Measurements from ENCODE around the gene C12orf43.
A peak's percentile ranks its signal among the peaks of the same experiment; 100 is the strongest.

The C12orf43 gene

GRCh38 chr12:121017966-121018491 lies 1.7 kb upstream of the C12orf43 start:
- H3K36me3 ChIP-seq (ENCODE audit: insufficient read depth, low read length): no peaks in the 10 kb centered on the region
- no peaks in the 10 kb centered on the region for H3K4me1 ChIP-seq (ENCODE audit: insufficient read depth, low read length)
- no peaks in the 10 kb centered on the region for H3K9me3 ChIP-seq (ENCODE audit: control insufficient read depth, insufficient read depth, low read length)
- no peak overlapping the region for H3K9ac ChIP-seq (ENCODE audit: low read depth, low read length)

GRCh38 chr12:121013715-121014114 lies 2.6 kb downstream of the C12orf43 start:
- H3K4me1 ChIP-seq (ENCODE audit: insufficient read depth, low read length): no peaks in the 10 kb centered on the region
- H3K9ac ChIP-seq (ENCODE audit: low read depth, low read length): no peak overlapping the region
- peaks cover 5% of the 10 kb centered on the region; the same call in 1 of the 2 replicates for H3K36me3 ChIP-seq (ENCODE audit: insufficient read depth, low read length)
- no peaks in the 10 kb centered on the region for H3K9me3 ChIP-seq (ENCODE audit: control insufficient read depth, insufficient read depth, low read length)

GRCh38 chr12:121011820-121012219 lies 4.5 kb downstream of the C12orf43 start:
- H3K9me3 ChIP-seq (ENCODE audit: control insufficient read depth, insufficient read depth, low read length): no peaks in the 10 kb centered on the region
- peaks cover 5% of the 10 kb centered on the region; the same call in 1 of the 2 replicates for H3K36me3 ChIP-seq (ENCODE audit: insufficient read depth, low read length)
- H3K4me1 ChIP-seq (ENCODE audit: insufficient read depth, low read length): no peaks in the 10 kb centered on the region
- no peak overlapping the region for H3K9ac ChIP-seq (ENCODE audit: low read depth, low read length)

GRCh38 chr12:121010860-121011259 lies 5.4 kb downstream of the C12orf43 start:
- Histone ChIP-seq H3K9ac (ENCODE audit: low read depth, low read length) (no peak overlapping the region), H3K9me3 (ENCODE audit: control insufficient read depth, insufficient read depth, low read length) (no peaks in the 10 kb centered on the region), H3K36me3 (ENCODE audit: insufficient read depth, low read length) (peaks cover 5% of the 10 kb centered on the region; the same call in 1 of the 2 replicates), H3K4me1 (ENCODE audit: insufficient read depth, low read length) (no peaks in the 10 kb centered on the region)

- Histone ChIP-seq H3K36me3 (ENCODE audit: insufficient read depth, low read length) (peaks cover 5% of the 10 kb centered on the region; the same call in 1 of the 2 replicates), H3K4me1 (ENCODE audit: insufficient read depth, low read length) (no peaks in the 10 kb centered on the region), H3K9ac (ENCODE audit: low read depth, low read length) (no peak overlapping the region), H3K9me3 (ENCODE audit: control insufficient read depth, insufficient read depth, low read length) (no peaks in the 10 kb centered on the region)
Observed at GRCh38 chr12:121009741-121010140, 6.5 kb downstream of the C12orf43 start.

- no peak overlapping the region for H3K9ac ChIP-seq (ENCODE audit: low read depth, low read length)
- H3K9me3 ChIP-seq (ENCODE audit: control insufficient read depth, insufficient read depth, low read length): no peaks in the 10 kb centered on the region
- no peaks in the 10 kb centered on the region for H3K4me1 ChIP-seq (ENCODE audit: insufficient read depth, low read length)
- H3K36me3 ChIP-seq (ENCODE audit: insufficient read depth, low read length): peaks cover 12% of the 10 kb centered on the region
Observed at GRCh38 chr12:121008347-121009098, 7.8 kb downstream of the C12orf43 start.

- Histone ChIP-seq H3K36me3 (ENCODE audit: insufficient read depth, low read length) (peaks cover 16% of the 10 kb centered on the region), H3K9ac (ENCODE audit: low read depth, low read length) (no peak overlapping the region), H3K9me3 (ENCODE audit: control insufficient read depth, insufficient read depth, low read length) (no peaks in the 10 kb centered on the region), H3K4me1 (ENCODE audit: insufficient read depth, low read length) (no peaks in the 10 kb centered on the region)
Observed at GRCh38 chr12:121005346-121005815, 10.9 kb downstream of the C12orf43 start.

- H3K9ac ChIP-seq (ENCODE audit: low read depth, low read length): no peak overlapping the region
- peaks cover 13% of the 10 kb centered on the region for H3K36me3 ChIP-seq (ENCODE audit: insufficient read depth, low read length)
- no peaks in the 10 kb centered on the region for H3K4me1 ChIP-seq (ENCODE audit: insufficient read depth, low read length)
- no peaks in the 10 kb centered on the region for H3K9me3 ChIP-seq (ENCODE audit: control insufficient read depth, insufficient read depth, low read length)
Observed at GRCh38 chr12:121004253-121004815, 12.0 kb downstream of the C12orf43 start.

GRCh38 chr12:121003650-121004049 lies 12.6 kb downstream of the C12orf43 start:
- no peaks in the 10 kb centered on the region for H3K4me1 ChIP-seq (ENCODE audit: insufficient read depth, low read length)
- peaks cover 12% of the 10 kb centered on the region for H3K36me3 ChIP-seq (ENCODE audit: insufficient read depth, low read length)
- H3K9me3 ChIP-seq (ENCODE audit: control insufficient read depth, insufficient read depth, low read length): no peaks in the 10 kb centered on the region
- H3K9ac ChIP-seq (ENCODE audit: low read depth, low read length): no peak overlapping the region

- peaks cover 12% of the 10 kb centered on the region for H3K36me3 ChIP-seq (ENCODE audit: insufficient read depth, low read length)
- no peak overlapping the region for H3K9ac ChIP-seq (ENCODE audit: low read depth, low read length)
- H3K4me1 ChIP-seq (ENCODE audit: insufficient read depth, low read length): no peaks in the 10 kb centered on the region
- H3K9me3 ChIP-seq (ENCODE audit: control insufficient read depth, insufficient read depth, low read length): no peaks in the 10 kb centered on the region
Observed at GRCh38 chr12:121001841-121002483, 14.3 kb downstream of the C12orf43 start.

GRCh38 chr12:121001060-121001459 lies 15.2 kb downstream of the C12orf43 start:
- no peaks in the 10 kb centered on the region for H3K4me1 ChIP-seq (ENCODE audit: insufficient read depth, low read length)
- H3K36me3 ChIP-seq (ENCODE audit: insufficient read depth, low read length): peaks cover 12% of the 10 kb centered on the region
- H3K9me3 ChIP-seq (ENCODE audit: control insufficient read depth, insufficient read depth, low read length): no peaks in the 10 kb centered on the region
- H3K9ac ChIP-seq (ENCODE audit: low read depth, low read length): no peak overlapping the region

- no peaks in the 10 kb centered on the region for H3K4me1 ChIP-seq (ENCODE audit: insufficient read depth, low read length)
Observed at GRCh38 chr12:121000530-121000929, 15.8 kb downstream of the C12orf43 start.

GRCh38 chr12:120999191-121000120 lies 16.8 kb downstream of the C12orf43 start:
- Histone ChIP-seq H3K36me3 (ENCODE audit: insufficient read depth, low read length) (peaks cover 12% of the 10 kb centered on the region), H3K4me1 (ENCODE audit: insufficient read depth, low read length) (no peaks in the 10 kb centered on the region), H3K9ac (ENCODE audit: low read depth, low read length) (peak overlapping the region; percentile 9; the same call in 1 of the 2 replicates), H3K9me3 (ENCODE audit: control insufficient read depth, insufficient read depth, low read length) (no peaks in the 10 kb centered on the region)

More at GRCh38 chr12:121000530-121000929, 15.8 kb downstream of the C12orf43 start:
- no peaks in the 10 kb centered on the region for H3K9me3 ChIP-seq (ENCODE audit: control insufficient read depth, insufficient read depth, low read length)
- H3K36me3 ChIP-seq (ENCODE audit: insufficient read depth, low read length): peaks cover 12% of the 10 kb centered on the region
- H3K9ac ChIP-seq (ENCODE audit: low read depth, low read length): no peak overlapping the region

GRCh38 chr12:120998435-120998834 lies 17.9 kb downstream of the C12orf43 start:
- Histone ChIP-seq H3K36me3 (ENCODE audit: insufficient read depth, low read length) (peaks cover 3% of the 10 kb centered on the region), H3K9ac (ENCODE audit: low read depth, low read length) (no peak overlapping the region), H3K9me3 (ENCODE audit: control insufficient read depth, insufficient read depth, low read length) (no peaks in the 10 kb centered on the region), H3K4me1 (ENCODE audit: insufficient read depth, low read length) (no peaks in the 10 kb centered on the region)
